GM19455 (cell line): ENCODE measurements around the gene SLC35B3.
"Not testable (repeated sequence)": the region's sequence is repeated elsewhere in the genome, so short reads cannot be mapped to it uniquely, and the experiment has no call there.

Experiments used
- ATAC-seq: cut with Tn5 transposase; IDR thresholded peaks from one replicate; pipeline ENCODE4 v1.9.1; 2021; ENCODE audit not compliant: unreplicated experiment

The SLC35B3 gene

GRCh38 chr6:8435093-8435844 is at the start of gene SLC35B3:
Gene SLC35B3 (minus strand): TSS chr6:8435545.
- ATAC-seq, result peak; percentile 97

- ATAC-seq, result no peak
These were observed 48.3 kb upstream of the SLC35B3 start for GRCh38 chr6:8483650-8484049.

- ATAC-seq, result peak; percentile 83
These were observed 46.4 kb upstream of the SLC35B3 start for GRCh38 chr6:8481727-8482126.

GRCh38 chr6:8478418-8478817 is 43.1 kb upstream of the SLC35B3 start:
- ATAC-seq, result no peak

- no peak for ATAC-seq
These were observed 41.3 kb upstream of the SLC35B3 start for GRCh38 chr6:8476656-8477055.

DNA sequence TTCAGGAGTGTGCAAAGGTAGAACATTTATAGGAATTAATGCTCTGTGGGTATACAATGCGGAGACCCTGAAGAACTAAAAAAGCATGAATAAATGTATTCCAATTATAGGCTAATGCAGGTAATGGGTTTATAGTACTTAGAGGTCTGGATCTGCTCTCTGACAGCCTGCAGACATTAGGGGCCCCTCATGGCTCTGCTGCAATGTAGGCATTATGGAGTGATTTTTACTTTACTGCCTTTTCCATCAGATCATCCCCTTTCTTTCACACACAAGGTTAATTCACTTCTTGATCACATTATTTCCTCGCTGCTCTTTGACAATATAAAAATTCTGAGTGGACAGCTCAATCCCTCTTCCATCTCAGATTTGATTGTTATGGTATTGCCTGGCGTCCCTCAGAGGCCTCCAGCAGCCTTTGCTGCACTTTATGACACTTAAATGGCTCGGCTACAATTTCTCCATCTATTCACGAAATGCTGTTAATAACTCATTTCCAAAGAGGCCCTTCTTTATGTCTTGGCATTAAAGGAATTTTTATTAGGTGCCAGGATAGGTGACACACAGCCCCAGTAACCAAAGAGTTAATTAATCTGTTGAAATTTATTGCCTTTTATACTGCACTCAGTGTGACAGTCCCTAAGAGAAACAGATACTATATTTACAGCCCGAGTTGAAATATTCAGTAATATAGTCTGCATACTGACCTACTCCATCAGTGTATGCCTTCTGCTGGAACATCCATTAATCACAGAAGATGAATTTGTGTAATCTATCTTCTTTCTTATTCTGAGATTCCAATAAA is 33.4 kb upstream of the SLC35B3 start:
- no peak for ATAC-seq

- no peak for ATAC-seq
These were observed 27.3 kb upstream of the SLC35B3 start for GRCh38 chr6:8462694-8463093.

DNA sequence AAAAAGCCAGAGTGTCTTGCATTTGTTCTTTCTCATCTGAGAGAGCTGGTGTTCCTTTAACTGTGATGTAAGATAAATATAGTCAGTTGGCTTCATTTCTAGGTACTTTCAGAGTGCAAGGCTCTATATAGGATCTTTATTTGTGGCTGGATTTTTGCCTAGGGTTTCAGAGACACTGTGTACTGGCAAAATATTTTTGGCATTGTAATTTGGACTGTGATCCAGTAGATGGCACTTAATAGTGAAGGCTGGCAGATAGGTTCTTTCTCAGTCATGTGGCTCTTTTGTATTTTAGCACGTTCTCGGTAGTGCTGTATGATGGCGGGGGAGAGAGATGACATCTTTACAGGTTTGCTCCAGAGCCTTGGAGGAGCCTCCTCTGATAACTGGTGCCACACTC is 26.8 kb upstream of the SLC35B3 start:
- ATAC-seq, result no peak

DNA sequence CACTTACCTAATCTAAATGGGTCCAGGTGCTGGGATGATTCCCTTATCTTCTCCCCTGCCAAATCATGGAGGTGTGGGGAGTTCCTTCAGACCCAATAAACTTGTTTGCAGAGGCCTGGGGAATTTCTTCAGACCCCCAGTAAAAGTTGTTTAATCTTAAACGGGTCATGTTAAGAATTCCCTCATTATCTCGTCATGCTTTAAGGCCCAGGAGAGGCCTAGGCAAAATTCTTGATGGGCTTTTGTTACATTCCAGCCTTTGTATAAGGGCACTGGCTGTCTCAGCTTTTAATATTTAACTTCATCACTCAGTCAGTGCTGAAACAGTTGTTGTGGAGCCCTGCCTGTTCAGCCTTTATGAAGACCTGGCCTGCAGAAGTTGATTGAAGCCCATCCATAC is 11.0 kb upstream of the SLC35B3 start:
- no peak for ATAC-seq

DNA sequence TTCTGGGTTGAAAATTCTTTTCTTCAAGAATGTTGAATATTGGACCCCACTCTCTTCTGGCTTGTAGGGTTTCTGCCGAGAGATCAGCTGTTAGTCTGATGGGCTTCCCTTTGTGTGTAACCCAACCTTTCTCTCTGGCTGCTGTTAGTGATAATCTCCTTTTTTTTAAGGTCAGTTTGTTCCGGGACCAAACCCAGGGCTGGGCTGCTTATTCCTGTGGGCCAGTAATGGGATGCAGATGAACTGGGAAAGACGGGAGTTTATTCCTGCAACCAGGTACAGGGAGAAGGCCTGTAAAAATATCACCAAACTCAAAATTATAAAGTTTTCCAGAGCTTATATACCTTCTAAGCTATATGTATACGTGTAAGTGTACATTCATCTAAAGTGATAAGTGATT is 10.6 kb upstream of the SLC35B3 start:
- not testable (repeated sequence) for ATAC-seq

GRCh38 chr6:8442150-8442549 is 6.8 kb upstream of the SLC35B3 start:
- ATAC-seq, result no peak

DNA sequence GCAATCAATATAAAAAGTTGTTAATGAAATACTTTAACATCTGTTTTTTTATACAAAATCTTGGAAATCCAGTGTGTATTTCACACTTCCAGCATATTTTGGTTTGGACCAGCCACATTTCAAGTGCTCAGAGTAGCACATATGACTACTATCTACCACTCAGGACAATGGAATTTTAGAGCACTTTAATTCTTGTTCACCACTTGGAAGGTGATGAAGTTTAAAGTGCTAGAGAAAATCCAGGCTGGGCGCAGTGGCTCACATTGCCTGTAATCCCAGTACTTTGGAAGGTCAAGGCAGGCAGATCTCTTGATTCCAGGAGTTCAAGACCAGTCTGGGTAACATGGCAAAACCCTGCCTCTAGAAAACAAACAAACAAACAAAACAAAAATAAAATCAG is 6.1 kb upstream of the SLC35B3 start:
- no peak for ATAC-seq

DNA sequence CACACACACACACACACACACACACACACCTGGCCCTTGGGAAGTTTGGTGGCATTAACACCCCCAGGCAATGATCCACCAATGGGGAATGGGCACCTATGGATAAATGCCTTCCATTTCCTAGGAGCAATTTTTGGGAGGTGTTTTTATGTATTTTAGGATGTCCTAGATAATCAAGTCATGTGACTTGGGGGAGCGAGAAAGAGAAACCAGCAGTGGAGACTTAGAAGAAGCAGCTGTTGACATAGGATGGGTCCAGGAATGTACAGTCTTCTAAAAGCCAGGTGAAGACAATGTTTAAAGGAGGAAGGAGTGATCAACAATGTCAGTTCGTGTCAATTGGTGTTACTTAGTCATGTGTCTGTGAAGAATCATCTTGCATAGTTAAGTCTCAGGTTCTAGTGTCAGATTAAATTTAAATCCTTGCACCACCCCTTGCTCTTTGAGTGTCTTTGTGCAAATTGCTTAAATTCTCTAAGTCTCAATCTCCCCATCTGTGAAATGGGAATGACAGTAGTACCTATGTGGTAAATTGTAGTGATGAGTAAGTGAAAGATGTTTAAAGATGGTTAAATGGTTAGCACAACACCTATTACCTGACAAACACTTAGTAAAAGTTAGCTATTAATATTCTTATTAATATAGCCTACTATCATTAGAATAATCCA is 4.4 kb upstream of the SLC35B3 start:
- ATAC-seq, result no peak

- ATAC-seq, result no peak
These were observed 2.5 kb upstream of the SLC35B3 start for GRCh38 chr6:8437813-8438212.

DNA sequence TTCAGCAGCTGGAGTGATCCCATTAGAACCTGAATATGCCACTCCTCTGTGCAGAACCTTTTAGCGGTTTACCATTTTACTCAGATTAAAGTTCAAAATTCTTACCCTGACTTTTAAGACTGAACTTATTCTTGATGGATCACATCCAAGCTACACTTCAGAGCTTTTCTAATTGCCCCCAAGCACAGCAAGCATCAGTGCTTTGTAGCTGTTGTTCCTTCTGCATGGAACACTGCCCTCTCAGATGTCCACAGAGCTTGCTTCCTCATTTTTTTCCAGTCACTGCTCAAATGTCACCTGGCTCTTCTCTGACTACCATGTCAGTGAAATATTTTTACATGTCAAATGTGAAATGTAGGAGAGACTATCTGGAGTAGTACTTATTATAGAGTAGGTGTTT is 1.6 kb upstream of the SLC35B3 start:
- ATAC-seq, result no peak

- peak; percentile 49 for ATAC-seq
These were observed 462 bp upstream of the SLC35B3 start for GRCh38 chr6:8435845-8436168.

- peak; percentile 17 for ATAC-seq
These were observed 635 bp downstream of the SLC35B3 start for GRCh38 chr6:8434727-8435092.

DNA sequence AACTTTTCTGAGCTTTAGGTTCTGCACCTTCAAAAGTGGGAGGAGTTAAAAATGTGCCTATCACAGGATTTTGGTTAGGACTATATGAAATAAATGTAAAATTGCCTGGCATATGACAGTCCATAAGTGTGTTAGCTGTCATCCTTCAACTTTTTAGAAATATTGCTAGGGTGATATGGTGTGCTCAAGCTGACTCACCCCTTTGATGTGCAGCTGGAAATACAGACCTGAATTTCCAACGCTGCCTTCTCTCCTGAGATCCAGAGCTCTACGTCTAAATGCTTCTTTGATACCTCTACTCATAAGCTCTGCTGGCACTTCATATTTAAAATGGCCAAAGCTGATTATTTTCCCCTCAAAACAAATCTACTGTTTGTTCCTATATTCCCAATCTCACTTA is 2.7 kb downstream of the SLC35B3 start:
- ATAC-seq, result no peak

DNA sequence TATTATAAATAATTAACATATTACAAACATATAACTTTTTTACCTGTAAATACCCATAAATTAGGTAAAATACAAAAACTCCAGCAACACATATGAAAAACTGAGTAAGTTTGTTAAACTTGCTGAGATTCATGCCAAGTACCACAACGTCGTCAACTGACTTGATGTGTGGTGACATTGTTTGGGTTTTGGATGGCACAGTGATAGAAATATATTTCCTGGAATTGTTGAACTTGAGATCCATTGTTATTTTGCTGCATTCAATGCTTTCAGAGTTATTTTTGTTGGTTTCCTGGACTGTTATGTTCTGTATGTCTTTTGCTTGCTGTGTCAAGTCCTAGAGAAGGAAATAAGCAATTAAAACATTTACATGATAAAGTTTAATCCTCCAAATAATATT is 5.5 kb downstream of the SLC35B3 start:
- no peak for ATAC-seq

DNA sequence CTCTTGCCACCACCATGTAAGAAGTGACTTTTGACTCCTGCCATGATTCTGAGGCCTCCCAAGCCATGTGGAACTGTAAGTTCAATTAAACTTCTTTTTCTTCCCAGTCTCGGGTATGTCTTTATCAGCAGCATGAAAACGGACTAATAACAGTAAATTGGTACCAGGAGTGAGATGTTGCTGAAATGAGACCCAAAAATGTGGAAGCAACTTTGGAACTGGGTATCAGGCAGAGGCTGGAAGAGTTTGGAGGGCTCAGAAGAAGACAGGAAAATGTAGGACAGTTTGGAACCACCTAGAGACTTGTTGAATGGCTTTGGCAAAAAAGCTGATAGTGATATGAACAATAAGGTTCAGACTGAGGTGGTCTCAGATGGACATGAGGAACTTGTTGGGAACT is 8.8 kb downstream of the SLC35B3 start:
- ATAC-seq, result not testable (repeated sequence)

DNA sequence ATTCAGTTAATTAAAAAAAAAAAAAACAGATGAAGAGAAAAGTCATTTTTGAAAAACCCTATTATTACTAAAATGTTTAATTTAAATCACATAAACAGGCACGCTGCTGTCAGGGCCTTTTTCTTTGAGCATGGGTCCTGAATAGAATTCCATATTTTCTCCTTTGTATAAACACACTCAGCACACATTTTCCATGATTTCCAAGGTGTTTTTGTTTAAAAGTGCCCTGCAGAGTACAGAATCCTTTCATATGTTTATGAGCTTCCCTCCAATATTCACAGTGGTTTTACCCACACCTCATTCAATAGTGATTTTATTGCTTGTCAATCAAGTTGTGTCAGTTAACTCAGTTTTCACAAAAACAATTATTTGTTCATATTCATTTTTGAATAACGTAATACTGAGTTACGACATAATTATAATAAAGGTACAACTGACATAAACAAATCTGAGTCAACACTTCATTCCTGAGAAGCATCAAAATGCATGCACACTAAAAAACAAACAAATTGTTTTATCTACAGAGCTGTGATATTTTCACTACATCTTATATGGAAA is 15.2 kb downstream of the SLC35B3 start:
- no peak for ATAC-seq

GRCh38 chr6:8415913-8416312 is 19.4 kb downstream of the SLC35B3 start:
- no peak for ATAC-seq
